Measurements from ENCODE around the gene GPC6. TPM values are rescaled to one million over a fixed set of nuclear protein-coding genes. Genes with fewer than 3 reads are reported as not detected.

GPC6 gene
- total and polyA plus RNA-seq, 9 of the 15 experiments (the other 6 are each of a cell fraction or from before 2014, with no cell fraction given): under 0.01 to 0.20 (median 0.01) TPM; not detected in 4

DNA sequence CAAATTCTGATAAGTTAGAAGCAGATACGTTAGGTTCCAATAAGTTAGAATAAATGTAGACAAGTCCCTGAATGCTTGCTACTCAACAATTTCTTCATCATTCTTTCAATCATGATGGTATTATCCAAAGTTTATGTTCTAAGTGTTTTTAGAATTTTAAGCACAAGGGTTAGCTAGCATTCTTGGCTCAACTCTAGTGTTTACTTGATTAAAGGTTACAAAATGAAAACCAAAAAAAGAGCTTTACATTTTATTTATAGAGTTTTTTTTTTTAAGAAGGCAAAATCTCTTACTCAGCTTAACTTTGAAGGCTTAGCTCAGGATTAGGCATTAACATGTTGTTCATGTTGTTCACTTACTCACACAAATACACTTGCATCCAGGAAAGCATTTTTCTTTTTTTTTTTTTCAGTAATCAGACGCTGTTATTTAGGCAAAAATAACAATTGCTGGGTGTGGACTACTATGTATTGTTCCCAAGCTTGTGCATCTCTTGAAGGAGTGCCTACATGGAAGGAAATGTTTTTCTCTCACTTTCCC, 832.3 kb downstream of the GPC6 start:
- WGBS (ENCODE audit: insufficient coverage, low coverage, missing lambda C conversion rate): 0% methylated on average over 2 of the region's 2 CpGs
- BruUV-seq (replicated peaks): no TSS peak
- Histone ChIP-seq H3K9ac (ENCODE audit: insufficient read depth in 1 of 2, low read depth in 2 of 2, low read length in 2 of 2) (no peak overlapping the region), H3K4me2 (ENCODE audit: insufficient read depth, low read length) (no peak overlapping the region), H3K9me3 (replicated peaks; ENCODE audit: control insufficient read depth, insufficient read depth, low read depth, low read length) (no peaks in the 10 kb centered on the region; the same call in 1 of the 2 replicates), H4K20me1 (replicated peaks; ENCODE audit: control insufficient read depth, insufficient read depth, low read length) (no peaks in the 10 kb centered on the region), H3K4me3 (no peak overlapping the region), H3K79me2 (ENCODE audit: control insufficient read depth, insufficient read depth, low read length) (no peaks in the 10 kb centered on the region), H3K9me1 (ENCODE audit: control insufficient read depth, insufficient read depth, low read length) (no peaks in the 10 kb centered on the region), H3K36me3 (ENCODE audit: control insufficient read depth, insufficient read depth, low read length) (no peaks in the 10 kb centered on the region), H2AFZ (ENCODE audit: low read depth, low read length) (no peak overlapping the region), H3K4me1 (replicated peaks in 1 of 2; ENCODE audit: control insufficient read depth in 2 of 2, insufficient read depth in 2 of 2, low read length in 2 of 2) (no peaks in the 10 kb centered on the region), H3K27ac (ENCODE audit: extremely low read depth, low read depth, low read length) (no peak overlapping the region), H3K27me3 (ENCODE audit: control insufficient read depth in 2 of 2, insufficient read depth in 2 of 2, low read length in 2 of 2) (no peaks in the 10 kb centered on the region)
- POLR2A ChIA-PET: no interaction called here
- FAIRE-seq (no peak), DNase-seq (ENCODE audit: extremely low read depth in 1 of 4, low spot score in 3 of 4) (no peak), ATAC-seq (no peak)
- in situ Hi-C loops (cut with MboI): no loop called here
- CTCF ChIA-PET (ENCODE audit: low intra/inter-chr PET ratio): no interaction called here
- TF ChIP-seq ZFP1 (CRISPR knock-in tag; IDR thresholded peaks at IDR 0.05): no peak
- TF ChIP-seq NCOR1 (IDR thresholded peaks at IDR 0.05): no peak
- intact Hi-C loops (cut with micrococcal nuclease): no loop called here

DNA sequence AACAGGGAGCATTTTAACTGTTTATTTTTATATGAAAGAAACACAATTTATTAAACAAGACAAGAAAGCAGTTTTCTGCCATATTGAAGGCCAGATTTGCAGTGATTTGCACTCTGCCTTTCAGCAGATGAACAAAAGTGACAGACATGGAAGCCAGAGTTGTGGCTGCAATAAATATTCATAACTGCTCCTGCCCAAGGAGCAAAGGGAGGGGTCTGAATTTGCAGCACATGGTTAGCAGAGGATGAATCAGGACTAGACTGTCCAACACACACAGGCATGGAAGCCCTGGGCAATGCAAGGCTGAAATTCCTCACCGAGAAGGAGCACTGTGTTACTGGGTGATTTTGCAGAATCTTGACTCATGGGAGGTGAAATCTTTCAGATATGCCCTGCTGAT, 834.7 kb downstream of the GPC6 start:
- no peaks in the 10 kb centered on the region for H3K4me1 ChIP-seq (replicated peaks in 1 of 2; ENCODE audit: control insufficient read depth in 2 of 2, insufficient read depth in 2 of 2, low read length in 2 of 2)
- H3K27me3 ChIP-seq (ENCODE audit: control insufficient read depth in 2 of 2, insufficient read depth in 2 of 2, low read length in 2 of 2): no peaks in the 10 kb centered on the region
- intact Hi-C loops (cut with micrococcal nuclease) (no loop called here), in situ Hi-C loops (cut with MboI) (no loop called here)
- WGBS (ENCODE audit: insufficient coverage, low coverage, missing lambda C conversion rate): 0% methylated on average over 1 of the region's 1 CpG
- H3K9ac ChIP-seq (ENCODE audit: insufficient read depth in 1 of 2, low read depth in 2 of 2, low read length in 2 of 2): no peak overlapping the region
- no peaks in the 10 kb centered on the region for H3K79me2 ChIP-seq (ENCODE audit: control insufficient read depth, insufficient read depth, low read length)
- H3K4me2 ChIP-seq (ENCODE audit: insufficient read depth, low read length): no peak overlapping the region
- no peak for ATAC-seq
- H2AFZ ChIP-seq (ENCODE audit: low read depth, low read length): no peak overlapping the region
- no peak for DNase-seq (ENCODE audit: extremely low read depth in 1 of 4, low spot score in 3 of 4)
- H3K36me3 ChIP-seq (ENCODE audit: control insufficient read depth, insufficient read depth, low read length): no peaks in the 10 kb centered on the region
- POLR2A ChIA-PET: no interaction called here
- H3K4me3 ChIP-seq: no peak overlapping the region
- CTCF ChIA-PET (ENCODE audit: low intra/inter-chr PET ratio): no interaction called here
- no peaks in the 10 kb centered on the region; the same call in 1 of the 2 replicates for H3K9me3 ChIP-seq (replicated peaks; ENCODE audit: control insufficient read depth, insufficient read depth, low read depth, low read length)
- TF ChIP-seq HIVEP1 (CRISPR knock-in tag; IDR thresholded peaks at IDR 0.05): no peak
- H4K20me1 ChIP-seq (replicated peaks; ENCODE audit: control insufficient read depth, insufficient read depth, low read length): no peaks in the 10 kb centered on the region
- no peak for FAIRE-seq
- BruUV-seq (replicated peaks): no TSS peak
- H3K27ac ChIP-seq (ENCODE audit: extremely low read depth, low read depth, low read length): no peak overlapping the region
- H3K9me1 ChIP-seq (ENCODE audit: control insufficient read depth, insufficient read depth, low read length): no peaks in the 10 kb centered on the region
